ENCODE results near the gene CDYL.
"Not testable (repeated sequence)": the region's sequence is repeated elsewhere in the genome, so short reads cannot be mapped to it uniquely, and the experiment has no call there.

CDYL gene

GRCh38 chr6:4844108-4844507 is 67.9 kb downstream of the CDYL start:
- DNase-seq (ENCODE audit: low read depth): no peak

- DNase-seq (ENCODE audit: low read depth): no peak
Observed at GRCh38 chr6:4846387-4846786, 70.2 kb downstream of the CDYL start.

- DNase-seq (ENCODE audit: low read depth): no peak
Observed at GRCh38 chr6:4848382-4849068, 72.3 kb downstream of the CDYL start.

- DNase-seq (ENCODE audit: low read depth): no peak
Observed at GRCh38 chr6:4849226-4850022, 73.2 kb downstream of the CDYL start.

- no peak for DNase-seq (ENCODE audit: low read depth)
Observed at GRCh38 chr6:4851035-4851434, 74.8 kb downstream of the CDYL start.

GRCh38 chr6:4852186-4852585 is 76.0 kb downstream of the CDYL start:
- not testable (repeated sequence) for DNase-seq (ENCODE audit: low read depth)

- no peak for DNase-seq (ENCODE audit: low read depth)
Observed at GRCh38 chr6:4852938-4853337, 76.7 kb downstream of the CDYL start.

GRCh38 chr6:4853349-4853748 is 77.1 kb downstream of the CDYL start:
- DNase-seq (ENCODE audit: low read depth): no peak

- no peak for DNase-seq (ENCODE audit: low read depth)
Observed at GRCh38 chr6:4853782-4854511, 77.7 kb downstream of the CDYL start.

- no peak for DNase-seq (ENCODE audit: low read depth)
Observed at GRCh38 chr6:4856785-4857184, 80.6 kb downstream of the CDYL start.

- no peak for DNase-seq (ENCODE audit: low read depth)
Observed at GRCh38 chr6:4858194-4859015, 82.2 kb downstream of the CDYL start.

- no peak for DNase-seq (ENCODE audit: low read depth)
Observed at GRCh38 chr6:4860387-4860786, 84.2 kb downstream of the CDYL start.

- DNase-seq (ENCODE audit: low read depth): no peak
Observed at GRCh38 chr6:4861564-4861963, 85.4 kb downstream of the CDYL start.

GRCh38 chr6:4864519-4864918 is 88.3 kb downstream of the CDYL start:
- no peak for DNase-seq (ENCODE audit: low read depth)

GRCh38 chr6:4865006-4865405 is 88.8 kb downstream of the CDYL start:
- not testable (repeated sequence) for DNase-seq (ENCODE audit: low read depth)

GRCh38 chr6:4870821-4871494 is 94.8 kb downstream of the CDYL start:
- no peak for DNase-seq (ENCODE audit: low read depth)

- DNase-seq (ENCODE audit: low read depth): no peak
Observed at GRCh38 chr6:4871825-4872224, 95.6 kb downstream of the CDYL start.

- no peak for DNase-seq (ENCODE audit: low read depth)
Observed at GRCh38 chr6:4872841-4873240, 96.6 kb downstream of the CDYL start.

GRCh38 chr6:4873928-4874327 is 97.7 kb downstream of the CDYL start:
- DNase-seq (ENCODE audit: low read depth): no peak

- DNase-seq (ENCODE audit: low read depth): no peak
Observed at GRCh38 chr6:4879741-4880275, 103.6 kb downstream of the CDYL start.

GRCh38 chr6:4880363-4880762 is 104.2 kb downstream of the CDYL start:
- DNase-seq (ENCODE audit: low read depth): no peak

All from activated T-helper 9 cell treated with anti-CD3 and anti-CD28 coated beads, Interleukin-2, amount 50 U/mL, for 16 hours (primary cell).